IMR-90 (cell line): Measurements from ENCODE around the gene CFP. TPM values are rescaled to one million over a fixed set of nuclear protein-coding genes. Genes with fewer than 3 reads are reported as not detected.

Experiments
- ATAC-seq: fragments of 200-7000 bp; cut with Tn5 transposase; 2 replicates; pipeline ENCODE4 v1.9.1; 2020; ENCODE audit warnings: low read depth, mild to moderate bottlenecking, moderate library complexity
- BruUV-seq: library from RNA; stranded (reverse); fragments of 400-500 nt; replicated peaks from 2 replicates; lab custom pipeline; 2021; lab: Mats Ljungman, UMichigan
- CTCF ChIA-PET: fragments of 300-600 bp; formaldehyde crosslinking; extraction: SDS; loops from one replicate; lab custom pipeline; 2021; ENCODE audit warnings: antibody characterized with exemption; lab: Yijun Ruan, JAX
- POLR2A ChIA-PET: fragments of 300-600 bp; sonication (Branson Sonifier 250); formaldehyde crosslinking; loops from one replicate; lab custom pipeline; 2022; ENCODE audit warnings: antibody characterized with exemption; ENCODE audit not compliant: unreplicated experiment; lab: Charles Lee
- DNase-seq: peaks from one replicate; pipeline ENCODE4 v3.0.0; 2013
- H2AFZ ChIP-seq: replicated peaks from 2 replicates; pipeline ENCODE3; 2013; ENCODE audit warnings: low read length, mild to moderate bottlenecking; ENCODE audit not compliant: poor library complexity
- H2AK5ac ChIP-seq: 2 replicates; pipeline ENCODE4 v1.6.1; 2013; ENCODE audit warnings: low read depth, low read length, inconsistent platforms
- H2AK9ac ChIP-seq: replicated peaks from 2 replicates; pipeline ENCODE3; 2013; ENCODE audit warnings: mild to moderate bottlenecking, low read depth, low read length, moderate library complexity; ENCODE audit not compliant: poor library complexity
- H2BK120ac ChIP-seq: 2 replicates; pipeline ENCODE4 v1.6.1; 2013; ENCODE audit warnings: low read depth, low read length, inconsistent platforms
- H2BK15ac ChIP-seq: 3 replicates; pipeline ENCODE4 v1.6.1; 2013; ENCODE audit warnings: low read depth, low read length, inconsistent platforms
- H2BK20ac ChIP-seq: 2 replicates; pipeline ENCODE4 v1.6.1; 2013; ENCODE audit warnings: low read depth, mild to moderate bottlenecking, inconsistent platforms, low read length, moderate library complexity
- H2BK5ac ChIP-seq: 2 replicates; pipeline ENCODE4 v1.6.1; 2013; ENCODE audit warnings: mild to moderate bottlenecking, low read depth, low read length, inconsistent platforms; ENCODE audit not compliant: poor library complexity, severe bottlenecking
- H3K14ac ChIP-seq: replicated peaks from 2 replicates; pipeline ENCODE4 v1.6.1; 2013; ENCODE audit warnings: low read depth, low read length, inconsistent platforms
- H3K18ac ChIP-seq: 2 replicates; pipeline ENCODE4 v1.6.1; 2013; ENCODE audit warnings: low read depth, low read length, control low read depth
- H3K23ac ChIP-seq: 2 replicates; pipeline ENCODE4 v1.6.1; 2013; ENCODE audit warnings: low read depth, low read length, inconsistent platforms
- H3K27ac ChIP-seq: 2 replicates; pipeline ENCODE4 v1.5.1; 2013; ENCODE audit warnings: mild to moderate bottlenecking, control low read depth, low read length; ENCODE audit not compliant: insufficient read depth
- H3K27me3 ChIP-seq: 2 replicates; pipeline ENCODE4 v1.6.1; 2013; ENCODE audit warnings: low read length; ENCODE audit not compliant: control insufficient read depth, insufficient read depth
- H3K36me3 ChIP-seq: 2 replicates; pipeline ENCODE4 v1.6.1; 2013; ENCODE audit warnings: low read length, mixed read lengths; ENCODE audit not compliant: control insufficient read depth, insufficient read depth
- H3K4ac ChIP-seq: 2 replicates; pipeline ENCODE4 v1.6.1; 2013; ENCODE audit warnings: low read depth, low read length, inconsistent platforms
- H3K4me1 ChIP-seq: 2 replicates; pipeline ENCODE4 v1.6.1; 2013; ENCODE audit warnings: low read length, mixed read lengths; ENCODE audit not compliant: control insufficient read depth, insufficient read depth
- H3K4me2 ChIP-seq: 2 replicates; pipeline ENCODE4 v1.6.1; 2013; ENCODE audit warnings: low read depth, mild to moderate bottlenecking, control low read depth, low read length, moderate library complexity
- H3K4me3 ChIP-seq: 2 replicates; pipeline ENCODE4 v1.5.1; 2013; ENCODE audit warnings: low read depth, mild to moderate bottlenecking, control low read depth, low read length, moderate library complexity; ENCODE audit not compliant: insufficient read depth
- H3K56ac ChIP-seq: 2 replicates; pipeline ENCODE4 v1.6.1; 2013; ENCODE audit warnings: low read length, inconsistent platforms; ENCODE audit not compliant: insufficient read depth; ENCODE audit errors: extremely low read depth
- H3K79me1 ChIP-seq, 2 experiments: 2 replicates each; pipeline ENCODE4 v1.6.1; 2013; ENCODE audit warnings: low read length in 2 of 2, inconsistent platforms in 1 of 2, low read depth in 1 of 2
- H3K9ac ChIP-seq: 2 replicates; pipeline ENCODE4 v1.6.1; 2013; ENCODE audit warnings: low read depth, low read length, control low read depth
- H3K9me1 ChIP-seq: 2 replicates; pipeline ENCODE4 v1.6.1; 2013; ENCODE audit warnings: low read length, inconsistent platforms; ENCODE audit not compliant: insufficient read depth
- H3K9me3 ChIP-seq: 2 replicates; pipeline ENCODE4 v1.6.1; 2013; ENCODE audit warnings: low read length; ENCODE audit not compliant: control insufficient read depth, insufficient read depth
- H4K20me1 ChIP-seq: 2 replicates; pipeline ENCODE4 v1.6.1; 2013; ENCODE audit warnings: low read length, inconsistent platforms; ENCODE audit not compliant: insufficient read depth
- H4K5ac ChIP-seq: 2 replicates; pipeline ENCODE4 v1.6.1; 2013; ENCODE audit warnings: mild to moderate bottlenecking, low read depth, low read length, control low read depth
- H4K8ac ChIP-seq, 2 experiments: 2 replicates each; pipeline ENCODE4 v1.6.1; 2013; ENCODE audit warnings: low read depth in 2 of 2, low read length in 2 of 2, control low read depth in 1 of 2, inconsistent platforms in 1 of 2
- H4K91ac ChIP-seq: 2 replicates; pipeline ENCODE4 v1.6.1; 2013; ENCODE audit warnings: low read depth, low read length, inconsistent platforms; ENCODE audit not compliant: insufficient read depth
- BHLHE40 ChIP-seq: fragments of 150-350 bp; IDR thresholded peaks from 2 replicates; pipeline ENCODE4 v1.6.1; 2016; ENCODE audit warnings: mild to moderate bottlenecking, low read depth, low read length
- CEBPB ChIP-seq: IDR thresholded peaks from 2 replicates; pipeline ENCODE4 v1.6.1; 2012; ENCODE audit warnings: low read depth, low read length, improper control_type of control experiment
- CHD1 ChIP-seq: IDR thresholded peaks from 2 replicates; pipeline ENCODE4 v1.6.1; 2012; ENCODE audit warnings: low read depth, low read length, improper control_type of control experiment
- CTCF ChIP-seq: conservative IDR thresholded peaks from 2 replicates; pipeline ENCODE4 v1.5.1; 2012; ENCODE audit warnings: mild to moderate bottlenecking, low read depth, low read length, improper control_type of control experiment
- FOS ChIP-seq: fragments of 150-350 bp; IDR thresholded peaks from 2 replicates; pipeline ENCODE4 v1.6.1; 2016; ENCODE audit warnings: low read depth, low read length
- MAFK ChIP-seq: IDR thresholded peaks from 2 replicates; pipeline ENCODE4 v1.6.1; 2012; ENCODE audit warnings: low read depth, low read length, improper control_type of control experiment
- MAZ ChIP-seq: IDR thresholded peaks from 2 replicates; pipeline ENCODE4 v1.6.1; 2012; ENCODE audit warnings: low read depth, mild to moderate bottlenecking, low read length, improper control_type of control experiment, moderate library complexity, borderline replicate concordance
- MXI1 ChIP-seq: IDR thresholded peaks from 2 replicates; pipeline ENCODE4 v1.6.1; 2012; ENCODE audit warnings: low read depth, mild to moderate bottlenecking, low read length, moderate library complexity, borderline replicate concordance
- NFE2L2 ChIP-seq: fragments of 150-350 bp; IDR thresholded peaks from 2 replicates; pipeline ENCODE4 v1.6.1; 2016; ENCODE audit warnings: low read depth, mild to moderate bottlenecking, low read length
- POLR2A ChIP-seq: IDR thresholded peaks from 2 replicates; pipeline ENCODE4 v1.6.1; 2012; ENCODE audit warnings: mild to moderate bottlenecking, low read depth, low read length
- RAD21 ChIP-seq: IDR thresholded peaks from 2 replicates; pipeline ENCODE4 v1.6.1; 2012; ENCODE audit warnings: low read length, improper control_type of control experiment
- RCOR1 ChIP-seq: IDR thresholded peaks from 2 replicates; pipeline ENCODE4 v1.6.1; 2012; ENCODE audit warnings: mild to moderate bottlenecking, low read length, improper control_type of control experiment; ENCODE audit not compliant: insufficient replicate concordance
- RFX5 ChIP-seq: IDR thresholded peaks from 2 replicates; pipeline ENCODE4 v1.8.0; 2012; ENCODE audit warnings: low read depth, mild to moderate bottlenecking, low read length, moderate library complexity
- SMC3 ChIP-seq: fragments of 150-350 bp; IDR thresholded peaks from 2 replicates; pipeline ENCODE4 v1.6.1; 2016; ENCODE audit warnings: low read depth, mild to moderate bottlenecking, antibody characterized with exemption, low read length, moderate library complexity
- USF2 ChIP-seq: fragments of 150-350 bp; IDR thresholded peaks from 2 replicates; pipeline ENCODE4 v1.6.1; 2017; ENCODE audit warnings: mild to moderate bottlenecking, antibody characterized with exemption, low read length, low read depth
- dilution Hi-C: fragments of 300-500 bp; cut with HindIII; formaldehyde crosslinking; loops from one replicate; pipeline ENCODE4 v1.14.3; 2018; ENCODE audit warnings: low sequenced_read_pairs; ENCODE audit not compliant: unreplicated experiment
- in situ Hi-C: fragments of 300-500 bp; cut with MboI; formaldehyde crosslinking; loops from 3 replicates; pipeline ENCODE4 v1.14.3; 2019; ENCODE audit warnings: low sequenced_read_pairs, inconsistent platforms, mixed read lengths
- intact Hi-C: fragments of 100-400 bp; cut with micrococcal nuclease; formaldehyde crosslinking; loops from 2 replicates; pipeline ENCODE4 v1.10.0; 2022
- polyA plus RNA-seq, 3 experiments: library from polyadenylated mRNA; depleted of rRNA; stranded (reverse); fragments of >200 nt; gene quantifications; 2 replicates each; pipeline ENCODE4 v1.2.3, GENCODE V29; 2012; ENCODE audit warnings: low replicate concordance in 1 of 3
- total RNA-seq: library from RNA; depleted of rRNA; stranded (reverse); fragments of >200 nt; gene quantifications from 2 replicates; pipeline ENCODE4 v1.2.3, GENCODE V29; 2012
- TF ChIP-seq, protein P1 (sequence below): fragments of 150-350 bp; IDR thresholded peaks from 2 replicates; pipeline ENCODE4 v1.6.1; 2016; ENCODE audit warnings: low read depth, mild to moderate bottlenecking, low read length, moderate library complexity, borderline replicate concordance

Gene CFP
- total and polyA plus RNA-seq, 2 of the 4 experiments (the other 2 are of a cell fraction): under 0.01 to 0.14 TPM

DNA sequence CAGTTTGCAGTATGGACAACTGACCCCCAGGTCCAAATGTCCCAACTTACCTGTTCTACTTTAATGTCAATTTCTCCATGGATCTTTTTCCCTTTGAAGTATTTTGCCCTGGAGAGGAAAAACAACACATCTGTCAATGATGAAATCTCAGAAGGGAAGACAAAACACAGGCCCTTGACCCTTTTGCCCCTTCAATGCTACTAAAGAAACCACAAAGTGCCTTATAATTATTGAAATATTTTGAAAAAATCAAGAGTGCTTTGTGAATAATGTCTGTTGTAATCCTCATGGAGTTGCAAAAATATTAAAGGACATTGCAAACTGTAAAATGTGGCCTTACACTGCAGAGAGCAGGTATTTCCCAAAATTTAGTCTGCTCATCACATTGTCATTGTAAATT, 22.6 kb downstream of the CFP start:
- ATAC-seq (no peak), DNase-seq (no peak)
- no peak overlapping the region for H3K4me3 ChIP-seq
- intact Hi-C loops (no loop called here), dilution Hi-C loops (no loop called here), in situ Hi-C loops (no loop called here)
- TF ChIP-seq MAZ: no peak
- TF ChIP-seq USF2: no peak
- TF ChIP-seq MAFK: no peak
- TF ChIP-seq CTCF: no peak
- TF ChIP-seq RFX5: no peak
- TF ChIP-seq SMC3: no peak
- no peak for TF ChIP-seq CEBPB
- TF ChIP-seq, protein P1, sequence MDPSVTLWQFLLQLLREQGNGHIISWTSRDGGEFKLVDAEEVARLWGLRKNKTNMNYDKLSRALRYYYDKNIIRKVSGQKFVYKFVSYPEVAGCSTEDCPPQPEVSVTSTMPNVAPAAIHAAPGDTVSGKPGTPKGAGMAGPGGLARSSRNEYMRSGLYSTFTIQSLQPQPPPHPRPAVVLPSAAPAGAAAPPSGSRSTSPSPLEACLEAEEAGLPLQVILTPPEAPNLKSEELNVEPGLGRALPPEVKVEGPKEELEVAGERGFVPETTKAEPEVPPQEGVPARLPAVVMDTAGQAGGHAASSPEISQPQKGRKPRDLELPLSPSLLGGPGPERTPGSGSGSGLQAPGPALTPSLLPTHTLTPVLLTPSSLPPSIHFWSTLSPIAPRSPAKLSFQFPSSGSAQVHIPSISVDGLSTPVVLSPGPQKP: no peak
- no peak for TF ChIP-seq MXI1
- no peak for TF ChIP-seq RCOR1
- TF ChIP-seq FOS: no peak
- no peak for TF ChIP-seq RAD21
- no peak for TF ChIP-seq CHD1
- TF ChIP-seq NFE2L2: no peak
- no peak for TF ChIP-seq BHLHE40
- no peak for TF ChIP-seq POLR2A
- no peak overlapping the region for H4K8ac ChIP-seq
- no peak overlapping the region for H3K56ac ChIP-seq
- no peaks in the 10 kb centered on the region for H3K9me1 ChIP-seq
- H2BK120ac ChIP-seq: no peak overlapping the region
- no peaks in the 10 kb centered on the region for H3K36me3 ChIP-seq
- no peak overlapping the region for H2BK5ac ChIP-seq
- no peak overlapping the region for H2BK15ac ChIP-seq
- no peak overlapping the region for H3K27ac ChIP-seq
- H3K4me1 ChIP-seq: no peaks in the 10 kb centered on the region
- no peak overlapping the region for H2BK20ac ChIP-seq
- CTCF ChIA-PET: no interaction called here
- H3K79me1 ChIP-seq: no peaks in the 10 kb centered on the region
- no peak overlapping the region for H2AFZ ChIP-seq
- H3K23ac ChIP-seq: no peak overlapping the region
- no peak overlapping the region for H4K91ac ChIP-seq
- no peak overlapping the region for H3K18ac ChIP-seq
- H2AK5ac ChIP-seq: no peak overlapping the region
- H3K4me2 ChIP-seq: no peak overlapping the region
- no TSS peak for BruUV-seq
- no peak overlapping the region for H3K4ac ChIP-seq
- no peaks in the 10 kb centered on the region for H3K9me3 ChIP-seq
- POLR2A ChIA-PET: no interaction called here
- H2AK9ac ChIP-seq: no peak overlapping the region
- H4K5ac ChIP-seq: no peak overlapping the region
- H3K14ac ChIP-seq: no peak overlapping the region
- no peak overlapping the region for H3K9ac ChIP-seq
- H4K20me1 ChIP-seq: no peaks in the 10 kb centered on the region; the same call in 1 of the 2 replicates
- peaks cover 9% of the 10 kb centered on the region; the same call in 1 of the 2 replicates for H3K27me3 ChIP-seq
